ENCODE data around the gene PAM16.

PAM16 gene

GRCh38 chr16:4332083-4332482 lies 19.0 kb downstream of the PAM16 start (continued):
- TF ChIP-seq ZFP3 (tag by site-specific recombination; IDR thresholded peaks at IDR 0.05; ENCODE audit: low read depth) (no peak), ZNF488 (tag by site-specific recombination; IDR thresholded peaks at IDR 0.05) (no peak), ZSCAN4 (tag by site-specific recombination; IDR thresholded peaks at IDR 0.05) (no peak)

- H3K9me3 ChIP-seq (ENCODE audit: control insufficient read depth, insufficient read depth, low read depth, low read length): no peaks in the 10 kb centered on the region
- POLR2A ChIA-PET: interaction anchor here (1.5 kb wide), 1 partner anchor 57 kb away, joined by 4 read pairs; no protein-coding TSS in a partner anchor
- H3K36me3 ChIP-seq (ENCODE audit: control insufficient read depth in 2 of 2, insufficient read depth in 1 of 2, low read length in 2 of 2): peaks cover 0 to 11% of the 10 kb centered on the region in 2 experiments; a peak in 1 of 3 replicates
- H3K27ac ChIP-seq (ENCODE audit: extremely low read depth, low read depth, low read length): no peak overlapping the region
- CTCF ChIA-PET: interaction anchor here (0.6 to 4.1 kb wide), 20 partner anchors 10 to 347 kb away, joined by 3 to 63 read pairs (median 4); no protein-coding TSS in a partner anchor
- H3K4me1 ChIP-seq (ENCODE audit: control insufficient read depth, insufficient read depth, low read length): no peaks in the 10 kb centered on the region
- no peak overlapping the region for H3K4me3 ChIP-seq (ENCODE audit: low read depth, low read length)
- TF ChIP-seq ZNF426 (tag by site-specific recombination; IDR thresholded peaks at IDR 0.05) (no peak), ZFHX2 (tag by site-specific recombination; conservative IDR thresholded peaks at IDR 0.05) (no peak), ZNF600 (tag by site-specific recombination; IDR thresholded peaks at IDR 0.05) (0 out of 2 replicates have a peak, but pooled peaks have one; percentile 15), ZSCAN30 (tag by site-specific recombination; IDR thresholded peaks at IDR 0.05) (0 out of 2 replicates have a peak, but pooled peaks have one; percentile 16), GLIS1 (tag by site-specific recombination; IDR thresholded peaks at IDR 0.05) (no peak), ZNF19 (tag by site-specific recombination; IDR thresholded peaks at IDR 0.05; ENCODE audit: low read depth) (no peak), OSR2 (tag by site-specific recombination; IDR thresholded peaks at IDR 0.05) (no peak), ZFP69B (tag by site-specific recombination; IDR thresholded peaks at IDR 0.05) (0 out of 2 replicates have a peak, but pooled peaks have one; percentile 22), EGR2 (tag by site-specific recombination; IDR thresholded peaks at IDR 0.05; ENCODE audit: low read depth) (no peak), ZNF624 (tag by site-specific recombination; IDR thresholded peaks at IDR 0.05) (no peak), ZNF704 (tag by site-specific recombination; IDR thresholded peaks at IDR 0.05) (no peak), GLIS2 (tag by site-specific recombination; IDR thresholded peaks at IDR 0.05) (no peak), ZNF202 (tag by site-specific recombination; IDR thresholded peaks at IDR 0.05; ENCODE audit: borderline replicate concordance) (no peak), PRDM1 (tag by site-specific recombination; IDR thresholded peaks at IDR 0.05) (no peak), MZF1 (tag by site-specific recombination; IDR thresholded peaks at IDR 0.05; ENCODE audit: borderline replicate concordance) (no peak), CTCF (tag by site-specific recombination; IDR thresholded peaks at IDR 0.05) (peak; percentile 60), REST (tag by site-specific recombination; IDR thresholded peaks at IDR 0.05) (no peak), KLF9 (tag by site-specific recombination; IDR thresholded peaks at IDR 0.05; ENCODE audit: low read depth) (no peak), ZNF555 (tag by site-specific recombination; conservative IDR thresholded peaks at IDR 0.05) (no peak), ZNF501 (tag by site-specific recombination; IDR thresholded peaks at IDR 0.05) (no peak), PBX3 (CRISPR knock-in tag; IDR thresholded peaks at IDR 0.05) (no peak), HOXD13 (CRISPR knock-in tag; IDR thresholded peaks at IDR 0.05; ENCODE audit: borderline replicate concordance) (no peak), ZNF670 (tag by site-specific recombination; IDR thresholded peaks at IDR 0.05; ENCODE audit: low read depth) (no peak), ZNF223 (tag by site-specific recombination; IDR thresholded peaks at IDR 0.05) (no peak), ZNF654 (tag by site-specific recombination; IDR thresholded peaks at IDR 0.05; ENCODE audit: low read depth) (peak; percentile 59)
Measured at GRCh38 chr16:4330277-4330874, 20.7 kb downstream of the PAM16 start.
